GM19395 (cell line): Measurements from ENCODE around the gene LTF.
"Not testable (repeated sequence)": the region's sequence is repeated elsewhere in the genome, so short reads cannot be mapped to it uniquely, and the experiment has no call there.

Source experiments
- ATAC-seq: cut with Tn5 transposase; IDR thresholded peaks from one replicate; pipeline ENCODE4 v1.9.1; 2021; ENCODE audit warnings: mild to moderate bottlenecking, moderate library complexity; ENCODE audit not compliant: unreplicated experiment

LTF gene

GRCh38 chr3:46447228-46447985 is 17.3 kb downstream of the LTF start:
- no peak for ATAC-seq

- ATAC-seq, result no peak
Observed at GRCh38 chr3:46442576-46443530, 21.9 kb downstream of the LTF start.

GRCh38 chr3:46440531-46441294 is 24.0 kb downstream of the LTF start:
- ATAC-seq, result peak; percentile 77

- no peak for ATAC-seq
Observed at GRCh38 chr3:46438831-46439230, 25.9 kb downstream of the LTF start.

GRCh38 chr3:46435081-46435726 is 29.5 kb downstream of the LTF start:
- no peak for ATAC-seq

GRCh38 chr3:46433841-46434240 is 30.9 kb downstream of the LTF start:
- ATAC-seq, result no peak

GRCh38 chr3:46433118-46433517 is 31.6 kb downstream of the LTF start:
- not testable (repeated sequence) for ATAC-seq

GRCh38 chr3:46431905-46432304 is 32.8 kb downstream of the LTF start:
- not testable (repeated sequence) for ATAC-seq

GRCh38 chr3:46430879-46431278 is 33.8 kb downstream of the LTF start:
- ATAC-seq, result not testable (repeated sequence)

- no peak for ATAC-seq
Observed at GRCh38 chr3:46429671-46430070, 35.0 kb downstream of the LTF start.

- no peak for ATAC-seq
Observed at GRCh38 chr3:46429250-46429649, 35.5 kb downstream of the LTF start.

- no peak for ATAC-seq
Observed at GRCh38 chr3:46427916-46428833, 36.5 kb downstream of the LTF start.

- ATAC-seq, result not testable (repeated sequence)
Observed at GRCh38 chr3:46427404-46427803, 37.3 kb downstream of the LTF start.

GRCh38 chr3:46426476-46426875 is 38.2 kb downstream of the LTF start:
- not testable (repeated sequence) for ATAC-seq

- ATAC-seq, result no peak
Observed at GRCh38 chr3:46423588-46423987, 41.1 kb downstream of the LTF start.

GRCh38 chr3:46422617-46423016 is 42.1 kb downstream of the LTF start:
- no peak for ATAC-seq

- no peak for ATAC-seq
Observed at GRCh38 chr3:46420931-46421330, 43.8 kb downstream of the LTF start.

- ATAC-seq, result no peak
Observed at GRCh38 chr3:46419816-46420215, 44.9 kb downstream of the LTF start.

- no peak for ATAC-seq
Observed at GRCh38 chr3:46417841-46418611, 46.7 kb downstream of the LTF start.
